ENCODE measurements around the gene EGFL7.

EGFL7 gene

DNA sequence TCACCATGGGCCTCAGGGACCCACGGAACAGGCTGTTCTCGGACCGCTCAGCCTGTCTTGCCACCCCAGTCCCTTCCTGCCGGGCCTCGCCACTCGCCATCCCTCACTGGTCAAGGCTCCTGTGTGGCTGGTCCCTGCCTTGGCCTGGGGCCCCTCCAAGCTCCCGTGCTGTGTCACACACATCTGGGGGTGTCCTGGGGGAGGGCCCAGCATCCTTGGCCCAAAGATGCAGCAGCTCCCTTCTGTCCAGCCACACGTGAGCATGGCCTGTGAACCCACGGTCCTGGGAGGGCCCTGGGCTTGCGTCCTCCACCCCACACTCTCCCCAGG is 425 bp upstream of the EGFL7 start:
- DNase-seq: no peak

DNA sequence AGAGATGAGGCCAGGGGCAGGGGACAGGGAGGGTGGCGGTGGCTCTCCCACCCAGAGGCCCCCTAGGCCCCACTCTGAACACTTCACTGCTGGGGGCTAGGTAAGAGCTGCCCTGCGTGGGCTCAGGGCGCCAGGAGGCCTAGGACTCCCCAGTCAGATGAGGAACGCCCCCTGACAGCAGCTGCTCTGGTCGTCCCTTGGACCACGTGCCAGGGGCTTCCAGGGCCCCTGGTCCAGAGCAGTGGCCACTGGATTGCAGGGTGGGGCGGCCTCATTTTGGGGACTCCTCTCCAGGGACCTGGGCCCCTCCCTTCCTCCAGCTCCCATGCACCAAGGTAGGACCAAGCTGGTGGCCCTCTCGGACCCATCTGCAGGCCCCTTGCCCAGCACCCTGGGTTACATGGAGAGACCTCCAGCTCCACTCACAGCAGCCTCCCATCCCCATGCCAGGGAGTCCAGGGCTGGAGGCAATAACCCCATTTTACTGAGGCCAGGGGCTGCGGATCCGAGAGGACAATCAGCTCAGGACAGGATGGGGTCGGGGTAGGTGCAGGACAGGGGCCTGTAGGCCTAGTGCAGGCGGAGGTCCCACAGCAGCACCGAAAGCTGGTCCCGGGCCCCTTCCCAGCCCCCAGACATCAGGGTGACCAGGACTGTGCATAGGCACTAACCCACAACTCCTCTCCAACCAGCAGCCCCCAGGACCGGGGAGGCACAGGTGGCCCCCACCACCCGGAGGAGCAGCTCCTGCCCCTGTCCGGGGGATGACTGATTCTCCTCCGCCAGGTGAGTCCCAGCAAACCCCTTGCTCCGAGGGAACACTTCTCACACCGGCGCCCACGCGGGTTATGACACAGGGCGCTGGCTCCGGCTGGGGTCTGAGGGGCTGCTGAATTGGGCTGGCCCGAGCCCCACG is 1.5 kb downstream of the EGFL7 start:
- no peak for DNase-seq

DNA sequence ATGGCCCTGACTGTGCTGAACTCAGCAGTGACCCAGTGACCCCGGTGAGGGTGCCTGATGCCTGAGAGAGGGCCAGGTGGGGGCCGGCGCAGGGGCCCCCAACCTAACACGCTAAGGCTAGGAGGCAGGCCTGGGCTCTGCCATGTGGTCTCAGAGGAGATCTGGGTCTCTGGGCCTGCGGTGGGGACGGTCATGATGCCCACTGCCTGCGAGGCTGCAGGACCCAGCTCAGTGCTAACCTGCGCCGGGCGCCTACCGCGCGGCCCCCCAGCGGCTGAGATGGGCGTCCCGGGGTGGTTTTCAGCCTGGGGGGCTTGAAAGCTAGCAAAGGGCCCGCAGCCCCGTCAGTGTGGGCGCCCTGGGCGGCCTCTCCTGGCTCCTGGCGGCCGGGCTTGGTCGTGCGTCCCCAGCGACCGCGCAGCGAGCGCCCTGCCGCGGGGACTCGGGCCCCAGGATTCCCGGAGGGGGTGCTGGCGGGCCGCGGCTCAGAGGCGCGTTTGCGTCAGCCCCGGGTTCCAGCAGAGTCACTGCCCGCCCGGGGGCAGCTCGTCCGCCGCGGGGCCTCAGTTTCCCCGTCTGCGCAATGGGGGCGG is 2.5 kb downstream of the EGFL7 start:
- DNase-seq: no peak

DNA sequence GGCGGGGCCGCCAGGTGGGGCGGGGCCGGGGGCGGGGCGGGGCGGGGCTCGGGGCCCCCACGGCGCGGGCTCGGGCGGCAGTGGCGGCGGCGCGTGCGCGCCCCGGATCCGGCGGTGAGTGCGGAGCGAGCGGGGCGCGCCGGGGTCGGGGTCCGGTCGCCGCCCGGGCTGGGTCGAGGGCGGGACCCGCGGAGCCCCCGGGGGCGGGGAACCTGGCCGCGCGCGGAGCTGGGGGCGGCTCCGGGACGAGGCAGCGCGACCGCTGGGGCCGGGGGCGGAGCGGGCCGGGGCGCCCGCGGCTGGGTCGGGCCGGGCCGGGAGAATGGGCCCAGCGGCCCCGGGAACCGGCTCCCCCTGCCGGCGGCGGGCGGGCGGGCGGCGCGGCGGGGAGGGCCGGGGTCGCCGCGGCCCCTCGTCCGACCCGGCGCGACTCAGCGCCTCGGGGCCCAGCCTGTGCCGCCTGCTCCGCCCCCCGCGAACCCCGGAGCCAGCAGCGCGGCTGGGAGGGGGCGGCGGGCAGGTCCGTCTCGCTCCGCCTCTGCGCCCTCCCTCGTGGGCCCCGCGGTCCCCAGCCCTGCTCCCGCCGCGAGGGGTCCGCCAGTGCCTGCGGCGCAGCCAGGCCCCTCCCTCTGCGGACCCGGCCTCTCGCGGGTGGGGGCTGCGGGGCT is 3.1 kb downstream of the EGFL7 start:
- no peak for DNase-seq

DNA sequence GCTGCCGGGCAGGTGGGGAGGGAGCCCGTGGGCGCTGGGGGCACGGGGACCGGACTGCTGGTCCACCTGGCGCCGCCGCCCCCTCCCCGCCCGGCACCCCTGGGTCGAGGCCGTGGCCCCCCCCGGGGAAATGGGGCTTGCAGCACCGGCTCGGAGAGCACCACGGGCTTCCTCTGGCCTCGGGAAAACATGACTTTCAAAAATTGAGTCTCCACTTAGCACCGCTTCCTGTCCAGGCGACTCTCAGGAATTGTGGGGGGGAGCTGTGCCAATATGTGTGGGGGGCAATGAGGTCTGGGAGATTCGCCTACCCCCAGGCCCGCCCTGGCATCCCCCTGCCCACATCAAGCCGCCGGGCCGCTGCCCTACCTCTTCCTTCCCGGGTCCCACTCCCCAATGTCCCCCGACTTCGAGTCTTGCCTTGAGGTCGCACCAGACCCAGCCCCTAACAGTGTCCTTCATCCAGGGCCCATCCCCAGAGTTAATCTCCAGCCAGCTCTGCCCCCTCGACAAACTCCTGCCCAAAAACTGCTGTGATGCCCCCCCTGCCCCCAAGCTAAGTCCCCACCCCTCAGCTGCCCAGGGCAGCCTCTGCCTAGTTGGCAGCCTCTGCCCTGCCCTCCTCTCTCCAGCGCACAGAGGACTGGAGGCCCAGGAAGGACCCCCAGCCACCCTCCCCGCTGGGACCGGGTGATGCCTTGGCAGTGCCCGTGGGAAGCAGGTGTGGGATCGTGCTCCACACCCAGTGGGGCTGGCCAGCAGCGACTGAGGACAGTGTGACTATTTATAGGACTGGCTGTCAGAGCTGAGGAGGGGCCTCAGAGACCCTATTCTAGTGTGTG is 3.9 kb downstream of the EGFL7 start:
- no peak for DNase-seq

DNA sequence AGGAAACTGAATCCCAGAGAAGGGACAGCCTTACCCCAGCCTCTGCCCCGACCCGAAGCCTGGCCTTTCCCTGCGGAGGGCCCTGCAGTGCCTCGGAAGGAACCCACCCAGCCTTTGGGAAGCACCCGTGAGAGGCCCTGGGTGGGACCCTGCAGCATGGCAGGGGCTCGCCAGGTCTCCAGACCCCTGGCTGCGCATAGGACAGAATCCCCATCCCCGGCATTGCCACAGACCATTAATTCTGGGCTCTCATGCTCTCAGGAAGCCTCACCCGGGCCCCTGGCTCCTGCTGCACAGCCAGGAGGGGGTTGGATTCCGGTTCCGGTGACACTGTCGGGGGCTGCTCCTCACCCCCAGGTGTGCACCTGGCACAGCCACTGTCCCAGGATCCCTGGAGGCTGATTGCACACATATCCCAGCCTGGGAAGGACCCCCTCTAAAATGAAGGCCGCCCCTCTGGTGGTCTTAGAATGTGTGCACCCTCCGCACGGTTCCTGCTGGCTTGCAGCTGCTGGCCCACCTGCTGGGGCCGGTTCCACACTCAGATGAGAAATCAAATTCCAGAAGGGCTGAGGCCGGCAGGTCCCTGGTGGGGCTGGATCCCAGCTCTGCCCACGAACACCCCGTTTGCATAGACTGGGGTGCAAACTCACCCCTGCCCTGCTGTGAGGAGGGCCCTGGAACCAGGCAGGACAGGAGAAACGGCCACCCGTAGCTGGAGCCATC is 4.7 kb downstream of the EGFL7 start:
- peak; percentile 53 for DNase-seq

DNA sequence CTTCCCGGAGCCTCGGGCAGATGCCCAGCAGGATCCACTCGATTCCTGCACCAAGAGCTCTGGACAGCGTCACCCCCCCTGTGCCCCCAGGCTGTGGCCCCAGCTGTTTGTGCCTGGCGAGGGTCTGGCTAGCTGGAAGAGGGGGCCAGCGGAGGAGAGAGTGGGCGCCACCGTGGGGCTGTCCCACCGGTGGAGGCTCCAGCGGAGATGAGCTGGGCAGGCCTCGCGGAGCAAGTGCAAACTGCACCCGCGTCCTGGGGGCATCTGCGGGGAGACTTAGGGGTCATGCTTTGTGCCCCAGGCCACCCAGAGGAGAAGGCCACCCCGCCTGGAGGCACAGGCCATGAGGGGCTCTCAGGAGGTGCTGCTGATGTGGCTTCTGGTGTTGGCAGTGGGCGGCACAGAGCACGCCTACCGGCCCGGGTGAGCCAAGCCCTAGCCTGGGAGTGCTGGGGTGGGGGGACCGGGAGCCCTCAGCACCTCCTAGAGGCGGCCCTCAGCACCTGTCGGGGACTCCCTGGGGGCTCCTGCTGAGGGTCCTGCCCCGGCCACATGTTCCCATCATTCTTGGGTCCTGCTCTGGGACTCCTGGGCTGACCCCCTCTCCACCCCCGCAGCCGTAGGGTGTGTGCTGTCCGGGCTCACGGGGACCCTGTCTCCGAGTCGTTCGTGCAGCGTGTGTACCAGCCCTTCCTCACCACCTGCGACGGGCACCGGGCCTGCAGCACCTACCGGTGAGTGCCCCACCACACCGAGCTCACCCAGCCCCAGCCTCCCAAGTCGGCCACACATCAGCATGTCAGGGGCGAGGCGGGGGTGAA is 5.4 kb downstream of the EGFL7 start:
- no peak for DNase-seq

DNA sequence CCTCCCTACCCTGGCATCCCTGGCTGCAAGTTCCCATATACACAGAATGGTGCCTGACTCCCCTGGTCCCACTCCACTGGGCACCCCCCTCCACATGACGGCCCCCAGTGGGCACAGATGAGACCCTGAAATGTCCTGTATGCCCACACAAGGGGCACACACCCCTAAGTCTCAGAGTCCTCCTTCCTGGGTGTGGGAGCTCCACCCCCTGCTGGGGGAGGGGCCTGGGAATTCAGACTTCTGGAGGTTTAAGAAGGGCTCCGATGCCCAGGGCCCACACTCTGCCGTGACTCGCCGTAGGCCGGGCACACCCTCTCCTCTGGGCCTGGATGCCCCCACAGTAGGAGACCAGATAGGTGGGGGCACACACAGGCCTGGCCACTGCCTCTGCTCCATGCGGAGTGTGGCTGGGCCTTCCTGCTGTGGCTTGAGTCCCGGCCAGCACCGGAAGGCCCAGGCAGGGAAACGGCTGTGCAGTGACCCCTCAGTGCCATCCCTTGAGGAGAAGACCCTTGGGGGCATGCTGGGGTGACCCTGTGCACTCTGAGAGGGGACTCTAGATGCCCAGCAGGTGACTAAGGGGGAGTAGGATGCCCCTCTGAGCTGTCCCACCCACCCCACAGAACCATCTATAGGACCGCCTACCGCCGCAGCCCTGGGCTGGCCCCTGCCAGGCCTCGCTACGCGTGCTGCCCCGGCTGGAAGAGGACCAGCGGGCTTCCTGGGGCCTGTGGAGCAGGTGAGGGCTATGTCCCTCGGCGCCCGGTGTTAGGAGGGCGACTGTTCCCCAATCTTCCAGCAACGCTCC is 6.5 kb downstream of the EGFL7 start:
- no peak for DNase-seq

DNA sequence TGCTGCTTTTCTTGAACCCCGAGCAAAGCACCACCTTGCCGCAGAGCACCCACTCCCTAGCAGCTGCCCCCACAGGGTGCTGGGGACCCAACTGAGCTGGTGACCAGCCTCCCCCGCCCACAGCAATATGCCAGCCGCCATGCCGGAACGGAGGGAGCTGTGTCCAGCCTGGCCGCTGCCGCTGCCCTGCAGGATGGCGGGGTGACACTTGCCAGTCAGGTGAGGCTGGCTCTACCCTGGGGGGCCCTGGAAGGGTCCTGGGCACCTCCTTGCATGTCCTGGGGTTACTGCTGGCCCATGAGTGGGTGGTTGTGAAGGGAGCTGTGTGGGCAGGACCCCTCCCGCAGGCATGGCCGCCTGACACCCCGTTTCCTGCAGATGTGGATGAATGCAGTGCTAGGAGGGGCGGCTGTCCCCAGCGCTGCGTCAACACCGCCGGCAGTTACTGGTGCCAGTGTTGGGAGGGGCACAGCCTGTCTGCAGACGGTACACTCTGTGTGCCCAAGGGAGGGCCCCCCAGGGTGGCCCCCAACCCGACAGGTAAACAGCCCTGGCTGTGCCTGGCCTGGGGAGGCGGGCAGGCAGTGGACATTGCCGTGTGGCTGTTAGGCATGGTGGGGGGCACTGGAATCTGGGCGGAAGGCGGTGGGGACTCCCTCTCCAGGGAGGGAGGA is 7.2 kb downstream of the EGFL7 start:
- DNase-seq: no peak

DNA sequence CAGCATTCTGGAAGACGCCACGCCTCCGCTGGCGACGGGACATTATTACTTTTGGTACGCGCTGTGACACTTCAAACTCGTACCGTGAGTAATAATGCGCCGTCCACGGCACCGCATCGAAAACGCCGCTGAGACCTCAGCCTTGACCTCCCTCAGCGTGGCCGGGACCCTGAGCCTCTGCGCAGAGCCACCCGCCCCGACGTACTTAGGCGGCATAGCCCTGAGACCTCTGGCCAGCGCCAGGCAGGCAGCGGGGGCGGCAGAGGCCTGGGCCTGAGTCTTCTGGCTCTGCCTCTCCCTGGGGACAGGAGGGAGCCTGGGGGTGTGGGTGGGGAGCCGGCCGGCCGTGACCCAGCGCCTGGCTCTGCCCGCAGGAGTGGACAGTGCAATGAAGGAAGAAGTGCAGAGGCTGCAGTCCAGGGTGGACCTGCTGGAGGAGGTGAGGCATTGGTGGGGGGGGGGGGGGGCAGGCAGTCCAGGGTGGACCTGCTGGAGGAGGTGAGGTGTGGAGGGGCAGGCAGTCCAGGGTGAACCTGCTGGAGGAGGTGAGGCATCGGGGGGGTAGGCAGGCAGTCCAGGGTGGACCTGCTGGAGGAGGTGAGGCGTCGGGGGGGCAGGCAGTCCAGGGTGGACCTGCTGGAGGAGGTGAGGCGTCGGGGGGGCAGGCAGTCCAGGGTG is 8.0 kb downstream of the EGFL7 start:
- DNase-seq: no peak

DNA sequence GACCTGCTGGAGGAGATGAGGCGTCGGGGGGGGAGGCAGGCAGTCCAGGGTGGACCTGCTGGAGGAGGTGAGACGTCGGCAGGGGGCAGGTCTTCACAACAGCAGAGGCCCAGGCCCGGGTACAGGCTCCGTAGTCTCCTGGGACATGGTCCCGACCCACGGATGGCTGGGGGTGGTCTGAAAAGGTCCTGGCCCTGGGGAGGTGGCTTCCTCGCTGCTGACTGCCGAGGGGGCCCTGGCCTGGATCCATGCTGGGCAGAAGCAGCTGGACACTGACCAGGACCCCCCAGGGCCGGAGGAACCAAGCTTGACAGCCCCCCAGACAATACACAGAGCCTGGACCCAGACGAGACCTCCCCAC is 8.5 kb downstream of the EGFL7 start:
- DNase-seq: no peak

DNA sequence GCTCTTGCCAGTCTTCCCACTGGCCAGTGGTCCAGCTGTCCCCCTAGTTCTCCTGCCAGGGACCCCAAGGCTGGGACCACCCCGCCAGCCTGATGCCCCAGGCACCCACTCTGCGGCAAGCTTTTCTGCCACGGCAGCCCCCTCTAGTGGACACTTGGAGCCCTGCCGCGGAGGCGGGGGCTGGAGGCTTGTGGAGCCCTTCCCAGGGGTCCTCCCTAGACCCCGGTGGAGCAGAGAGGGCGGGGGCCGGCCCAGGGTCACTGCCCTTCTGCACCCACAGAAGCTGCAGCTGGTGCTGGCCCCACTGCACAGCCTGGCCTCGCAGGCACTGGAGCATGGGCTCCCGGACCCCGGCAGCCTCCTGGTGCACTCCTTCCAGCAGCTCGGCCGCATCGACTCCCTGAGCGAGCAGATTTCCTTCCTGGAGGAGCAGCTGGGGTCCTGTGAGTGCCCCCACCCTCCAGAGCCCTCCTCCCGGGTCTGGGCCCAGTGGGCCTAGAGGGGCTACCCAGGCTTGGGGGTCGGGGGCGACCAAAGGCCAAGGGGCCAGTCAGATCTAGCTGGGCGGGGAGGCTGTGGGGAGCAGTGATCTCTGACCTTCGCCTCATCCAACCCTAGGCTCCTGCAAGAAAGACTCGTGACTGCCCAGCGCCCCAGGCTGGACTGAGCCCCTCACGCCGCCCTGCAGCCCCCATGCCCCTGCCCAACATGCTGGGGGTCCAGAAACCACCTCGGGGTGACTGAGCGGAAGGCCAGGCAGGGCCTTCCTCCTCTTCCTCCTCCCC is 9.1 kb downstream of the EGFL7 start:
- DNase-seq: no peak

DNA sequence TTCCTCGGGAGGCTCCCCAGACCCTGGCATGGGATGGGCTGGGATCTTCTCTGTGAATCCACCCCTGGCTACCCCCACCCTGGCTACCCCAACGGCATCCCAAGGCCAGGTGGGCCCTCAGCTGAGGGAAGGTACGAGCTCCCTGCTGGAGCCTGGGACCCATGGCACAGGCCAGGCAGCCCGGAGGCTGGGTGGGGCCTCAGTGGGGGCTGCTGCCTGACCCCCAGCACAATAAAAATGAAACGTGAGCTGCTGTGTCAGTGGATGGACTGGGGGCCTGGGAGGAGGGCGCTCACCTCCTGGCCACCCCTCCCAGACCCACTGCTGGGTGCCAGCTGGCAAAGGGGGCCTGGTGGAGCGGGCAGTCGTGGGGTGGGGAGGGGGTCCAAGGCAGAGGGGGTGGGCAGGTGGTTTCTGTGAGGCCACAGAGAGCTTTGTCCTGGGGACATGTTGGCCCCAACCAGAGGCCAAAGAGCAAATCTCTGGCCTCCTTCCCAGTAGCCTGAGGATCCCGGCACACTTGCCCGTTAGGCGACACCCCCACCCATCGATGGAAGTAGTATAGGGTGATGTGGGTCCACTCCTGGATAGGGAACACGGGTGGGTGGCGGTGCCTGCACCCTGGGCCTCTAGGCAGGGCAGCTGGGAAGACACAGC is 9.8 kb downstream of the EGFL7 start:
- no peak for DNase-seq

DNA sequence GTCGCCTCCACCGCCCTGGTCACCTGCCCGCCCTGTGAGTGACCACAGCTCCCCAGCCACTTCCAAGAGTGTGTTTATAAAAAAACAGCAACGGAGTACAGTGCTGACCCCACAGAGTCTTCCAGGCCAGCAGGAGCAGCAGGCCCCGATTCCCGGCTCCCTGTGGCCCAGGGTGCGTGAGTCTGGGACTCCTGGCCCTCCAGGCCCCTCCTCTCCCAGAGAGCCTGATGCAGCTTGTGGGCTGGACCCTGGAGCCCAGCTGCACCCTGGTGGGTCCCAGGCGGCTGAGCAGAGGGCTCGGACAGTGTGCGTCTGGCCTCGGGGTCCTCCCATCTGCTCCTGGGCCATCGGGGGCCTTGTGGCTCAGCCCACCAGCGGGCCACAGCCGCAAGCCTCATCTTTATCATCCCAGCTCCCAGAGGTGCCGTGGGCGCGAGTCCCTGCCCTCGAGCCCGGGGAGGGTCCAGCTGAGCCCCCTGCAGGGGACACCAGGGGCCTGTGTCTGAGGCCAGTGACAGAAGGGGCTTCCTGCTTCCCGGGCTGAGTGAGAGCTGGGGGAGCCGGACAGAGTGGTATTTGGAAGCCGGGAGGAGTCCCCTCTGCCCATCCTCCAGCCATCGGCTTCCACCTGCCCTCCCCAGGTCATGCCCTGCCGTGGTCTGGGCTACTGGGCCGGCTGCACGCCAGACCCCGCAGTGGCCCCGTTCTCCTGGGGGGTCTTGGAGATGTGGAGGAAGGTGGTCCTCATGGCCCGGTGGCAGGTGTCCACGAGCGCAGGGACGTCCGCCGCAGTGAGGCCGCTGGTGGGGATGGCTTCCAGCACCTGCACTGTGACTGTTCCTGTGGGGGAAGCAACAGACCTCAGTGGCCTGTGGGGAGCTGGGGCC is 10.6 kb downstream of the EGFL7 start:
- no peak for DNase-seq

DNA sequence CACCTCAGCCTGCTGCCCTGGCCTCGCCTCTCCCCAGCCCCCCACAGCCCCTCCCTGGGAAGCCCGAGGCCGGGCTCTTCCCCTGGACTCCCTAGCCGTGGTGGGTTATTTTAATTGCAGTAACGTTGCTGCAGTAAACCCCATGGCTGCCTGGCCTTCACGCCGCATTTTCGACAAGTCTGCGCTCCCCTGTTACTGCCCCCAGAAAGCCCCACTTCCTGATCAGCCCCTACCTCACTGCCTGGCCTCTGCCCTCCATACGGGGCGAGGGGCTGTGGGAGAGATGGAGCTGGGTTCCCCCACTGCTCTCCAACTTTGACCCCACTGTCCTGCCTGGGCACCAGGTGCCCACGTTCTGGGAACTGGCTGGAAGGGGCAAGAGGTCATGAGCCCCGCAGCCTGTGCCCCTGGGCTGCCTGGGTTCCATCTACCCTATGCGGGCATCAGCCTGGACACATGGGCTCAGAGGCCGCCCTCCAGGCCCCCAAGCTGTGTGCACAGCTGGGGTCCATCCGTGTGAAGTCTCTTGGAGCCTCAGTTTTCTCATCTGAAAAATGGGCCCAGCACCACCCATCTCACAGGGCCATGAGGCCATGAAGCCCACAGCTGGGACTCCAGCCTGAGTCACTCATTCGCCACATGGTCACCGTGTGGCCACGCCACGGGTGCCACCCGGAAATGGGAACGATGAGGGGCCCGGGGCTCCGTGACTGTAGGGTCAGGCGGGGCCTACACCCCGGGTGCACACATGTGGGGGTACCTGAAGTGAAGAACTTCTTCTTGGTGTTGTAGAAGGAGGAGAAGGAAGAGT is 11.5 kb downstream of the EGFL7 start:
- DNase-seq: no peak

DNA sequence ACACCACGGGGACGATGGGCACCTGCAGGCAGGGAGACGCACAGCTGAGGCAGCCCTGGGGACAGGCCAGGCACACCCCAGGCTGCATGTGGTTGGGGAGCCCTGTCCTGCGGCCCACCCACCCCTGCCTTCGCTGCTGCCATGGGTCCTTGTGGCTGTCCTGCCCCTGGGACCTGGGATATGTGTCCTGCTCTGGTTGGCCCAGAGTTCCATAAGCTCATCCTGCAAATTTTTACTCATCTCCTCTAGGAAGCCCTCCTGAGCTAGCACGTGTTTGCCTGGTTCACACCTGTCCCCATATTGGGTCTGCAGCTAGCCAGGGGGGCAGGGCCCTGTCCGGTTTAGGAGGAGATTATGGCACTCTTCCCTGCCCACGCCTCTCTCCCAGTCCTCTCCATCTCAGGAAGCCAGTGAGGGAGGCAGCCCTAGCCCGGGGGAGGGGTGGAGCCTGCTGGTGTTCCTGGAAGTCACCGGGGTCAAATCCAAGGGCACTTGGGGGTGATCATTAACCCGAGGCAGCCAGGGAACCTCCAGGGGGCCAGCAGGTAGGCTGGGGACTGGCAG is 12.2 kb downstream of the EGFL7 start:
- DNase-seq: no peak

All from NCI-H146 (cell line).